ENCODE results near the gene SND1. TPM values are rescaled to one million over a fixed set of nuclear protein-coding genes. Genes with fewer than 3 reads are reported as not detected.

Gene SND1
- total and polyA plus RNA-seq, 2 donors (not counting 1 experiment from before 2014, with no cell fraction given): 44.4 to 165 TPM

GRCh38 chr7:127920787-127921438 lies 268.9 kb downstream of the SND1 start:
- H3K27ac Mint-ChIP-seq: no peak overlapping the region
- no peak for ATAC-seq (ENCODE audit: low read depth)
- Histone ChIP-seq H3K4me2 (replicated peaks; ENCODE audit: low read depth, low read length, poor library complexity, severe bottlenecking) (no peak overlapping the region), H3K4me1 (ENCODE audit: control insufficient read depth in 2 of 2, insufficient read depth in 2 of 2, low read length in 2 of 2) (peaks cover 4 to 7% of the 10 kb centered on the region in 2 donors), H3K36me3 (replicated peaks in 1 of 2; ENCODE audit: control extremely low read depth in 1 of 2, control insufficient read depth in 1 of 2, extremely low read depth in 1 of 2, insufficient read depth in 2 of 2, low read length in 1 of 2) (no peaks in the 10 kb centered on the region), H3K27me3 (replicated peaks in 1 of 4; ENCODE audit: control extremely low read depth in 1 of 4, control insufficient read depth in 3 of 4, insufficient read depth in 4 of 4, low read length in 3 of 4) (no peaks in the 10 kb centered on the region), H3K9ac (ENCODE audit: low read length) (no peak overlapping the region), H3K79me2 (ENCODE audit: control insufficient read depth, insufficient read depth, low read length) (peaks cover 9% of the 10 kb centered on the region), H3K27ac (ENCODE audit: low read length in 2 of 2) (no peak overlapping the region), H3K9me3 (ENCODE audit: control extremely low read depth in 1 of 3, control insufficient read depth in 2 of 3, insufficient read depth in 1 of 3, low read length in 2 of 3) (no peaks in the 10 kb centered on the region), H4K20me1 (ENCODE audit: control insufficient read depth, insufficient read depth, low read length, poor library complexity, severe bottlenecking) (no peaks in the 10 kb centered on the region), H2AFZ (ENCODE audit: insufficient read depth, low read depth, low read length, poor library complexity, severe bottlenecking) (no peak overlapping the region), H3K4me3 (ENCODE audit: control extremely low read depth in 1 of 5, extremely low read depth in 1 of 5, insufficient read depth in 1 of 5, low read depth in 2 of 5, low read length in 4 of 5) (no peak overlapping the region)
- H3K4me3 Mint-ChIP-seq: no peak overlapping the region
- no peaks in the 10 kb centered on the region for H3K27me3 Mint-ChIP-seq
- DNase-seq: no peak
- H3K4me1 Mint-ChIP-seq: peaks cover 32% of the 10 kb centered on the region
- TF ChIP-seq EZH2 (IDR thresholded peaks at IDR 0.05; ENCODE audit: borderline replicate concordance, insufficient read depth, low read depth, low read length, poor library complexity, severe bottlenecking): no peak
- TF ChIP-seq, protein P1, sequence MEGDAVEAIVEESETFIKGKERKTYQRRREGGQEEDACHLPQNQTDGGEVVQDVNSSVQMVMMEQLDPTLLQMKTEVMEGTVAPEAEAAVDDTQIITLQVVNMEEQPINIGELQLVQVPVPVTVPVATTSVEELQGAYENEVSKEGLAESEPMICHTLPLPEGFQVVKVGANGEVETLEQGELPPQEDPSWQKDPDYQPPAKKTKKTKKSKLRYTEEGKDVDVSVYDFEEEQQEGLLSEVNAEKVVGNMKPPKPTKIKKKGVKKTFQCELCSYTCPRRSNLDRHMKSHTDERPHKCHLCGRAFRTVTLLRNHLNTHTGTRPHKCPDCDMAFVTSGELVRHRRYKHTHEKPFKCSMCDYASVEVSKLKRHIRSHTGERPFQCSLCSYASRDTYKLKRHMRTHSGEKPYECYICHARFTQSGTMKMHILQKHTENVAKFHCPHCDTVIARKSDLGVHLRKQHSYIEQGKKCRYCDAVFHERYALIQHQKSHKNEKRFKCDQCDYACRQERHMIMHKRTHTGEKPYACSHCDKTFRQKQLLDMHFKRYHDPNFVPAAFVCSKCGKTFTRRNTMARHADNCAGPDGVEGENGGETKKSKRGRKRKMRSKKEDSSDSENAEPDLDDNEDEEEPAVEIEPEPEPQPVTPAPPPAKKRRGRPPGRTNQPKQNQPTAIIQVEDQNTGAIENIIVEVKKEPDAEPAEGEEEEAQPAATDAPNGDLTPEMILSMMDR (IDR thresholded peaks at IDR 0.05): no peak
- no peaks in the 10 kb centered on the region for H3K9me3 Mint-ChIP-seq (ENCODE audit: insufficient read depth)
- intact Hi-C loops (cut with micrococcal nuclease): no loop called here
- no CpG with 5 or more reads among the region's 2 CpGs for whole genome bisulfite sequencing (ENCODE audit: insufficient coverage)
- ChIA-PET POLR2A (no interaction called here), CTCF (interaction anchor here (0.7 to 0.8 kb wide), 2 partner anchors 20 to 75 kb away, joined by 4 to 6 read pairs; no protein-coding TSS in a partner anchor)

- Histone ChIP-seq H3K36me3 (replicated peaks in 1 of 2; ENCODE audit: control extremely low read depth in 1 of 2, control insufficient read depth in 1 of 2, extremely low read depth in 1 of 2, insufficient read depth in 2 of 2, low read length in 1 of 2) (no peaks in the 10 kb centered on the region), H3K27me3 (replicated peaks in 1 of 4; ENCODE audit: control extremely low read depth in 1 of 4, control insufficient read depth in 3 of 4, insufficient read depth in 4 of 4, low read length in 3 of 4) (no peaks in the 10 kb centered on the region), H3K4me2 (replicated peaks; ENCODE audit: low read depth, low read length, poor library complexity, severe bottlenecking) (no peak overlapping the region), H3K4me1 (ENCODE audit: control insufficient read depth in 2 of 2, insufficient read depth in 2 of 2, low read length in 2 of 2) (peaks cover 10 to 16% of the 10 kb centered on the region in 2 donors), H4K20me1 (ENCODE audit: control insufficient read depth, insufficient read depth, low read length, poor library complexity, severe bottlenecking) (no peaks in the 10 kb centered on the region), H3K9ac (ENCODE audit: low read length) (no peak overlapping the region), H3K4me3 (ENCODE audit: control extremely low read depth in 1 of 5, extremely low read depth in 1 of 5, insufficient read depth in 1 of 5, low read depth in 2 of 5, low read length in 4 of 5) (no peak overlapping the region), H2AFZ (ENCODE audit: insufficient read depth, low read depth, low read length, poor library complexity, severe bottlenecking) (no peak overlapping the region), H3K9me3 (ENCODE audit: control extremely low read depth in 1 of 3, control insufficient read depth in 2 of 3, insufficient read depth in 1 of 3, low read length in 2 of 3) (no peaks in the 10 kb centered on the region), H3K79me2 (ENCODE audit: control insufficient read depth, insufficient read depth, low read length) (peaks cover 12% of the 10 kb centered on the region), H3K27ac (ENCODE audit: low read length in 2 of 2) (no peak overlapping the region)
- ChIA-PET CTCF (no interaction called here), POLR2A (no interaction called here)
- ATAC-seq (ENCODE audit: low read depth): no peak
- Mint-ChIP-seq H3K4me3 (no peak overlapping the region), H3K9me3 (ENCODE audit: insufficient read depth) (no peaks in the 10 kb centered on the region), H3K27me3 (no peaks in the 10 kb centered on the region), H3K27ac (no peak overlapping the region), H3K4me1 (peaks cover 43% of the 10 kb centered on the region)
- WGBS (ENCODE audit: insufficient coverage): no CpG with 5 or more reads among the region's 1 CpG
- TF ChIP-seq, protein P1 (IDR thresholded peaks at IDR 0.05): no peak
- TF ChIP-seq EZH2 (IDR thresholded peaks at IDR 0.05; ENCODE audit: borderline replicate concordance, insufficient read depth, low read depth, low read length, poor library complexity, severe bottlenecking): no peak
- intact Hi-C loops (cut with micrococcal nuclease): no loop called here
- DNase-seq: no peak
These were observed 270.7 kb downstream of the SND1 start for GRCh38 chr7:127922656-127923055.

Measured in B cell (primary cell).